GM10248 (cell line): ENCODE measurements around the gene COG4.

Source experiments
- CTCF ChIA-PET: fragments of 300-600 bp; sonication (Branson Sonifier 250); formaldehyde crosslinking; extraction: SDS; loops from one replicate; lab custom pipeline; 2021; ENCODE audit warnings: antibody characterized with exemption; lab: Yijun Ruan, JAX
- POLR2A ChIA-PET: fragments of 350-650 bp; sonication (Branson Sonifier 250); formaldehyde crosslinking; extraction: SDS; loops from one replicate; lab custom pipeline; 2020; ENCODE audit warnings: antibody characterized with exemption; lab: Yijun Ruan, JAX
- DNase-seq: peaks from one replicate; pipeline ENCODE4 v3.0.0; 2012; ENCODE audit errors: extremely low spot score
- CTCF ChIP-seq: IDR thresholded peaks from 2 replicates; pipeline ENCODE4 v1.5.1; 2012; ENCODE audit warnings: mild to moderate bottlenecking, low read depth; ENCODE audit errors: extremely low read depth, missing control alignments, control extremely low read depth

Gene COG4

GRCh38 chr16:70568601-70569237, 45.4 kb upstream of the COG4 start:
- CTCF ChIA-PET: interaction anchor here (1.6 to 2.5 kb wide), 3 partner anchors 12 to 203 kb away, joined by 3 to 9 read pairs (median 3); no protein-coding TSS in a partner anchor
- DNase-seq: no peak
- POLR2A ChIA-PET: no interaction called here
- TF ChIP-seq CTCF: no peak

GRCh38 chr16:70565053-70565452, 41.7 kb upstream of the COG4 start:
- TF ChIP-seq CTCF: no peak
- DNase-seq: no peak
- POLR2A ChIA-PET: no interaction called here
- CTCF ChIA-PET: interaction anchor here (1.2 to 1.6 kb wide), 2 partner anchors 8 to 89 kb away, joined by 3 to 5 read pairs; no protein-coding TSS in a partner anchor

GRCh38 chr16:70563636-70564035, 40.3 kb upstream of the COG4 start:
- ChIA-PET POLR2A (no interaction called here), CTCF (interaction anchor here (0.8 to 1.6 kb wide), 4 partner anchors 10 to 91 kb away, joined by 3 to 6 read pairs (median 4); no protein-coding TSS in a partner anchor)
- no peak for TF ChIP-seq CTCF
- DNase-seq: no peak

- no peak for DNase-seq
- ChIA-PET POLR2A (no interaction called here), CTCF (interaction anchor here (0.8 to 2.2 kb wide), 6 partner anchors 16 to 203 kb away, joined by 3 to 9 read pairs (median 4); no protein-coding TSS in a partner anchor)
- no peak for TF ChIP-seq CTCF
Measured at GRCh38 chr16:70561623-70562022, 38.3 kb upstream of the COG4 start.

GRCh38 chr16:70556063-70556462, 32.7 kb upstream of the COG4 start:
- TF ChIP-seq CTCF: no peak
- no peak for DNase-seq
- POLR2A ChIA-PET: no interaction called here
- CTCF ChIA-PET: interaction anchor here (1.5 to 2.5 kb wide), 2 partner anchors 12 to 19 kb away, joined by 3 to 9 read pairs; no protein-coding TSS in a partner anchor

GRCh38 chr16:70553645-70554044, 30.3 kb upstream of the COG4 start:
- CTCF ChIA-PET: interaction anchor here (1.6 to 4.8 kb wide), 2 partner anchors 14 to 20 kb away, joined by 5 to 13 read pairs; no protein-coding TSS in a partner anchor
- DNase-seq: no peak
- POLR2A ChIA-PET: no interaction called here
- TF ChIP-seq CTCF: no peak
